Right ventricle myocardium inferior (tissue), 1 donor: ENCODE measurements around the gene KLF6. TPM values are rescaled to one million over a fixed set of nuclear protein-coding genes. Genes with fewer than 3 reads are reported as not detected.

Source experiments
- ATAC-seq: fragments of 200-7000 bp; cut with Tn5 transposase; one replicate; pipeline ENCODE4 v1.9.1; 2020; ENCODE audit warnings: mild to moderate bottlenecking, moderate library complexity
- DNase-seq: peaks from one replicate; pipeline ENCODE4 v3.0.0; 2021; ENCODE audit errors: missing footprints
- intact Hi-C: fragments of 100-400 bp; cut with DNase I; formaldehyde crosslinking; loops from one replicate; pipeline ENCODE4 v1.11.0; 2022
- total RNA-seq: library from RNA; stranded (reverse); fragmentation: NEBNext Ultra II Directional; extraction: Animal tissue kit (Norgen Biotek cat#: 25700); gene quantifications from one replicate; pipeline ENCODE4 v1.2.1, GENCODE V29; 2021
- donor health status: DM: no; HTN: yes; CAD: no; lungs with severe emphysema.

KLF6 gene
- total RNA-seq, 1 donor from 2014 or later = 68.4 TPM

- DNase-seq (peak; percentile 73), ATAC-seq (no peak)
- intact Hi-C loops = no loop called here
These were observed 19.9 kb downstream of the KLF6 start for GRCh38 chr10:3765146-3765545.

GRCh38 chr10:3764626-3765112, 20.3 kb downstream of the KLF6 start:
- intact Hi-C loops = no loop called here
- no peak for ATAC-seq
- DNase-seq = no peak

GRCh38 chr10:3763852-3764625, 21.0 kb downstream of the KLF6 start:
- ATAC-seq (no peak), DNase-seq (no peak)
- intact Hi-C loops = no loop called here

DNA sequence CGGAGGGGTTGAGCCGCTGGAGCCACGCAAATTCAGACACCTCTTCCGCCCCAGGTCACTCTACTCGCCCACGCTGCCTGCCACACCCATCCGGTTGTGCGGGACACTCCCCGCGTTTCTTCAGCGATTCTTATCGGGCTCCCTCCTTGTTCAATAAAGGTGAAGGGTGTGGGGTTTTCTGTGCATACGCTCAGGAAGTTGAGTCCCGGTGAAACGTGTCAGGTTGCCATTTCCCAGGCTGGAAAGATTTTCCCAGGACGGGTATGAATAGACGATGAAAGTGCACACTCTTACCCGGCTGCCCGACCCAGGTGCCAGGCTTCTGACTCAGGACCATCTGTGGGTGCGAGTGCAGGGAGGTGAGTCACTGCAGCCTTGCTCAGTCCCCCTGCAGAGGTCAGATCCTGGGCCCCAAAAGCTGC, 22.0 kb downstream of the KLF6 start:
- intact Hi-C loops = no loop called here
- no peak for ATAC-seq
- DNase-seq = no peak

DNA sequence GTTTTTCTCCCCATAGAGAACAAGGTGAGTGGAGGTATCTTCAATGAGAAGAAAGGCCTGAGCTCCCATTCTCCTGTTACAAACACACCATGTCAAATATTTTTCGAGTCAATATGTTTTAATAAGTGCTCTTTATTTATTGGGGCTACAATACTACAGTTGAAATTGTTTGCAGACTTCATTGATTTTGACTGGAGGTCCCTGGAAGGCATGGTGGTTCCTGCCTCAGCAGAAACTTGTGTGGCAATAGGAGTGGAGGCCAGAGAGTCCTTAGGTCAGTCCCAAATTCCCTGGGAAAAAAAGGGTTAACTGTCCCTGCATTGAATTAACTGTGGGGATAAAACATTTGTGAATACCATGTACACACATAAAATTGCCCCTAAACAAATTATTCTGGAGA, 22.7 kb downstream of the KLF6 start:
- intact Hi-C loops = no loop called here
- ATAC-seq = no peak
- DNase-seq = no peak

DNA sequence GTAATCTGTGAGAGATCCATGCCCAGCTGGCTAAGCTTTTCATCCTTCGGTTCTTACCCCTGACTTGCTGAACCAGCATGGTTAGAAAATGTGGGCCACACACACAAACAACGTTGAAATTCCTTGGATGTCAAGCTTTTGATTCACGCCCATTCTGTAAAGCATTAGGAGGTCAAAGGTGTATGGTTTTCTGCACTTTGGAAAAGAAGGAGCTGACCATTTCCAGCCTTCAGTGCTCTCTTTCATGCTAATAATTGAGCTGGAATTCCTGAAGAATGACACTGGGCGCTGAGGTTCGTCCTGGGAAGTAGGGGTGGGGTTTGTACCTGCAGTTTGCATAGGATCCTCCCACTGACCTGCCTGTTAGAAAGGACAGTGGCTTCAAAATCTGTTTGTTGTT, 23.1 kb downstream of the KLF6 start:
- DNase-seq = no peak
- intact Hi-C loops = no loop called here
- no peak for ATAC-seq

DNA sequence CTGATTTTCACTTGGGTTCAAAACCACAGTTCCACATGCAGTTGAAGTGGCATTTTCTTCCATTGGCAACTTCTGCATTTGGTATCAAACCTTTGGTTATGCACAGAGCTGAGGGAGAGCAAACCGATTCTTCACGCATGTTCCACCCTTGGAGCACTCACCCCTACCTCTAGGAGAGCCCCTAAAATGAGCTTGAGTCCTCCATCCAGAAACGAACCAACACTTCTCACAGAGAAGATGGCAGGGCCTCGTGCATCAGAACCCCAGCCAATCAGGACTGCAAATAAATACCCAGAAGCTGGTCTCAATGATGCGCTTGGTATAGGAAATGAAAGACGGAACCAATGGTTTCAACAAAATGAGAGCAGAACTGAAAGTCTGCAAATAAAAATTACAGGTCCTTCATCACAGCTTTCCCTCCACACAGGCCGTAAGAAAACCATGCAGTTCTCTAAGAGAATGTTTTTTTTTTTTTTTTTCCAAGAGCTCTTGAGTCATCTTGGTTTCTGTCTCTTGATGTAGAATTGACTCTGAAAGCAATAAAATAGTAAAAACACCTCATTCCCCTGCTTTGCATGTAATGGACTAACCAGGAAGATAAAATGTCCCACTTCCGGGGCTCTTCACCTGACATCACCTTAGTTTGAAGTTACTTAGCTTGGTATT, 23.9 kb downstream of the KLF6 start:
- no peak for ATAC-seq
- DNase-seq = no peak
- intact Hi-C loops = no loop called here

GRCh38 chr10:3760083-3760482, 24.9 kb downstream of the KLF6 start:
- no peak for DNase-seq
- intact Hi-C loops = no loop called here
- no peak for ATAC-seq

DNA sequence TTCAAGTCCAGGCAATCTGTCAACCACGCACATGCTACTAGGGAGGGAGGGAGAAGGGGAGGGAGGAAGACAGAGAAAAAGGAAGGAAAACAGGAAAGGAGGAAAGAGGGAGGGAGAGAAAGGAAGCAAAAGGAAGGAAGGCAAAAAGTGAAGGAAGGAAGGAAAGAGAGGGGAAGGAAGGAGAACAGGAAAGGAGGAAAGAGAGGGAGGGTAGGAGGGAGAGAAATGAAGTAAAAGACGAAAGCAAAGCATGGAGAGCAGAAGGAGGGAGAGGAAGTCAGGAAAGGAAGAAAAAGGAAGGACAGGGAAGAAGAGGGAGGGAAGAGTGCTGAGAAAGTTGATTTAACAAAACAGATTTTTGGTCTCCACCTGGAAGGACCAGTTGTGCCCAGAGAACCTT, 25.6 kb downstream of the KLF6 start:
- DNase-seq = no peak
- intact Hi-C loops = no loop called here
- ATAC-seq = no peak

DNA sequence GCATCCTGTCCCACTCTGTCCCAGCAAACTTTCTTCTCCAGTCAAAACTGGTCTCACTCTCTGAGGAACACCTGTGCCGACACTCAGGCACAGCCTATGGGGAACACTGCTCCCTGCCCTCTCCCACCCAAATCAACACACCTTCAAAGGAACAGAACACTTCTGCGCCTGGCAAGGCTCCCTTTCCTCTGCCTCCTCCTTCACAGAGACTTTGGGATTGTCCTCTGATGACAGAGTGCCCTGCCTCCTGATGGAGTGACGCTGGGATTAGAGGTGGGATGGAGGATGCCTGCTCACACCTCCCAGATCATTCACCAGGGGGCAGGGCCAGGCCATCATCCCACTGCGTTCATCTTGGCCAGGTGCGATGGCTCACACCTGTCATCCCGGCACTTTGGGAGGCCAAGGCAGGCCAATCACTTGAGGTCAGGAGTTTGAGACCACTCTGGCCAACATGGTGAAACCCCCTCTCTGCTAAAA, 26.5 kb downstream of the KLF6 start:
- intact Hi-C loops = no loop called here
- ATAC-seq = no peak
- DNase-seq = no peak

GRCh38 chr10:3757638-3758490, 27.1 kb downstream of the KLF6 start:
- intact Hi-C loops = no loop called here
- DNase-seq (no peak), ATAC-seq (no peak)

- no peak for DNase-seq
- ATAC-seq = no peak
- intact Hi-C loops = no loop called here
These were observed 27.8 kb downstream of the KLF6 start for GRCh38 chr10:3757250-3757637.

- intact Hi-C loops = no loop called here
- DNase-seq = no peak
- ATAC-seq = no peak
These were observed 28.7 kb downstream of the KLF6 start for GRCh38 chr10:3756360-3756740.

- DNase-seq = no peak
- intact Hi-C loops = no loop called here
These were observed 29.3 kb downstream of the KLF6 start for GRCh38 chr10:3755440-3756359.

DNA sequence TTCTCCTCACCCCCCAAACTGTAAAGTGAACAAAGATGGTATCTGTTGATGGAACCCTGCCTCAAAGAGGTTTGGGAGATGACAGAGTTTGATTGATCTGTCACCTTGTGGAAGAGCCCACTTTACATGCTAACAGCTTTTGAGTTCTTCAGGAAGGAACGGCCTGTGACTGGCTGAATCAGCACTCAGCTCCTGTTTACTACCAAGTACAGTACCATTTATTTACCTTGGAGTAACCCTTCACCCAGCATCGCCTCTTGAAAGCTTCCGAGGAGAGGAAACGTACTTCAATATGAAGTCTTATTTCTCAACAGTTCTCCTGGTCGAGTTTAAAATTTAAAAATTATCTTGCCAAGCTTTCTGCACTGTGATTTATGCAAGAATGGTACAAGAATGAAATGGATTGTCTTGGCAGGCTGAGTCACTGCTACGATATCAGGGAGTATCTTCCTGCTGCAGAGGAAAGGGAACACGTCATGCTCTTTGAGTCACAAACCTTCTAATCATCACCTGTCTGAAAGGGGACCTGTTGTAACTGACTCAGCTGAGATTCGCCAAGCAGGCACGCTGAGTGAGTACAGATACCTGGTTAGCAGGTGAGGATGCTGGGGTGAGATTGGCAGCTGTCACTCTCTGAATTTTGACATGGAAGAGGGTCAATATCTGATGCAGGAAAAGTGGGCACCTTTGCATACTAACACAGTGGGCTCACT, 30.1 kb downstream of the KLF6 start:
- intact Hi-C loops = no loop called here
- ATAC-seq = peak; percentile 79
- DNase-seq = no peak

More at GRCh38 chr10:3755440-3756359, 29.3 kb downstream of the KLF6 start:
- peak; percentile 90 for ATAC-seq

- intact Hi-C loops = loop anchor here (2.0 kb wide), 1 partner anchor 26 kb away; no protein-coding TSS in a partner anchor
- ATAC-seq (no peak), DNase-seq (no peak)
These were observed 34.2 kb downstream of the KLF6 start for GRCh38 chr10:3750854-3751253.

- DNase-seq = no peak
- intact Hi-C loops = loop anchor here (2.0 kb wide), 1 partner anchor 27 kb away; no protein-coding TSS in a partner anchor
- peak; percentile 49 for ATAC-seq
These were observed 34.8 kb downstream of the KLF6 start for GRCh38 chr10:3750006-3750816.
